HUES6 (cell line): ENCODE measurements around the gene DPH5.
"Not testable (repeated sequence)": the region's sequence is repeated elsewhere in the genome, so short reads cannot be mapped to it uniquely, and the experiment has no call there.

Source experiments
- H3K27ac ChIP-seq: 2 replicates; pipeline ENCODE4 v1.7.0; 2013; ENCODE audit warnings: low read depth, mild to moderate bottlenecking, low read length, inconsistent platforms
- H3K27me3 ChIP-seq: 2 replicates; pipeline ENCODE4 v1.6.1; 2013; ENCODE audit warnings: low read length; ENCODE audit not compliant: control insufficient read depth, insufficient read depth
- H3K36me3 ChIP-seq: 2 replicates; pipeline ENCODE4 v1.6.1; 2013; ENCODE audit warnings: low read length; ENCODE audit not compliant: control insufficient read depth, insufficient read depth
- H3K4me1 ChIP-seq: 2 replicates; pipeline ENCODE4 v1.6.1; 2013; ENCODE audit warnings: low read length; ENCODE audit not compliant: control insufficient read depth, insufficient read depth
- H3K4me3 ChIP-seq: 2 replicates; pipeline ENCODE4 v1.5.1; 2013; ENCODE audit warnings: low read depth, low read length
- H3K9ac ChIP-seq: one replicate; pipeline ENCODE4 v1.6.1; 2013; ENCODE audit warnings: mild to moderate bottlenecking, low read length
- H3K9me3 ChIP-seq: 2 replicates; pipeline ENCODE4 v1.6.1; 2013; ENCODE audit warnings: low read depth, low read length; ENCODE audit not compliant: control insufficient read depth, insufficient read depth

Gene DPH5

GRCh38 chr1:100953960-100954730 lies 71.4 kb downstream of the DPH5 start:
- no peak overlapping the region for H3K4me3 ChIP-seq
- H3K27ac ChIP-seq = no peak overlapping the region
- H3K27me3 ChIP-seq = no peaks in the 10 kb centered on the region
- no peaks in the 10 kb centered on the region for H3K9me3 ChIP-seq
- H3K4me1 ChIP-seq = peaks cover 53% of the 10 kb centered on the region
- peaks cover 7% of the 10 kb centered on the region; the same call in 1 of the 2 replicates for H3K36me3 ChIP-seq
- no peak overlapping the region for H3K9ac ChIP-seq

GRCh38 chr1:100952970-100953369 lies 72.6 kb downstream of the DPH5 start:
- peaks cover 61% of the 10 kb centered on the region for H3K4me1 ChIP-seq

GRCh38 chr1:100952104-100952745 lies 73.4 kb downstream of the DPH5 start:
- Histone ChIP-seq H3K9ac (no peak overlapping the region), H3K36me3 (peaks cover 7% of the 10 kb centered on the region; the same call in 1 of the 2 replicates), H3K4me1 (peaks cover 61% of the 10 kb centered on the region), H3K4me3 (no peak overlapping the region), H3K27ac (no peak overlapping the region; the same call in 1 of the 2 replicates), H3K27me3 (no peaks in the 10 kb centered on the region), H3K9me3 (no peaks in the 10 kb centered on the region)

More at GRCh38 chr1:100952970-100953369, 72.6 kb downstream of the DPH5 start:
- H3K36me3 ChIP-seq, H3K4me3 ChIP-seq, H3K9me3 ChIP-seq, H3K9ac ChIP-seq, H3K27ac ChIP-seq, H3K27me3 ChIP-seq: not testable (repeated sequence)

- H3K9ac ChIP-seq = no peak overlapping the region
- H3K36me3 ChIP-seq = peaks cover 7% of the 10 kb centered on the region; the same call in 1 of the 2 replicates
- H3K4me1 ChIP-seq = peaks cover 61% of the 10 kb centered on the region
- H3K4me3 ChIP-seq = no peak overlapping the region
- no peaks in the 10 kb centered on the region for H3K9me3 ChIP-seq
- H3K27ac ChIP-seq = no peak overlapping the region
- H3K27me3 ChIP-seq = no peaks in the 10 kb centered on the region
Measured at GRCh38 chr1:100950781-100951180, 74.8 kb downstream of the DPH5 start.

- Histone ChIP-seq H3K27ac (no peak overlapping the region), H3K27me3 (no peaks in the 10 kb centered on the region), H3K36me3 (peaks cover 7% of the 10 kb centered on the region; the same call in 1 of the 2 replicates), H3K4me3 (no peak overlapping the region), H3K4me1 (peaks cover 59% of the 10 kb centered on the region), H3K9me3 (no peaks in the 10 kb centered on the region), H3K9ac (no peak overlapping the region)
Measured at GRCh38 chr1:100950337-100950736, 75.2 kb downstream of the DPH5 start.

GRCh38 chr1:100949515-100950158 lies 75.9 kb downstream of the DPH5 start:
- not testable (repeated sequence) for H3K36me3 ChIP-seq, H3K27me3 ChIP-seq, H3K9me3 ChIP-seq
- Histone ChIP-seq H3K4me1 (peaks cover 57% of the 10 kb centered on the region), H3K4me3 (peak overlapping the region; percentile 48), H3K9ac (peak overlapping the region; percentile 49), H3K27ac (0 out of 2 replicates have a peak overlapping the region, but pooled peaks have one; percentile 54)

GRCh38 chr1:100948721-100949405 lies 76.7 kb downstream of the DPH5 start:
- not testable (repeated sequence) for H3K9me3 ChIP-seq, H3K27me3 ChIP-seq, H3K9ac ChIP-seq, H3K36me3 ChIP-seq
- H3K4me1 ChIP-seq = peaks cover 50% of the 10 kb centered on the region
- H3K4me3 ChIP-seq = peak overlapping the region; percentile 48; the same call in 1 of the 2 replicates
- H3K27ac ChIP-seq = 0 out of 2 replicates have a peak overlapping the region, but pooled peaks have one; percentile 54

- H3K27me3 ChIP-seq, H3K9me3 ChIP-seq, H3K4me3 ChIP-seq, H3K9ac ChIP-seq, H3K27ac ChIP-seq: not testable (repeated sequence)
- Histone ChIP-seq H3K4me1 (peaks cover 40% of the 10 kb centered on the region), H3K36me3 (peaks cover 15% of the 10 kb centered on the region)
Measured at GRCh38 chr1:100947816-100948215, 77.8 kb downstream of the DPH5 start.

- H3K27ac ChIP-seq, H3K9me3 ChIP-seq, H3K27me3 ChIP-seq, H3K9ac ChIP-seq, H3K4me3 ChIP-seq: not testable (repeated sequence)
- H3K4me1 ChIP-seq = peaks cover 27% of the 10 kb centered on the region
- peaks cover 18% of the 10 kb centered on the region for H3K36me3 ChIP-seq
Measured at GRCh38 chr1:100946064-100946463, 79.5 kb downstream of the DPH5 start.

GRCh38 chr1:100943533-100943932 lies 82.1 kb downstream of the DPH5 start:
- H3K36me3 ChIP-seq = peaks cover 26% of the 10 kb centered on the region
- no peak overlapping the region for H3K9ac ChIP-seq
- no peaks in the 10 kb centered on the region for H3K9me3 ChIP-seq
- no peak overlapping the region for H3K4me3 ChIP-seq
- 0 out of 2 replicates have a peak, but pooled peaks cover 2% of the 10 kb centered on the region for H3K4me1 ChIP-seq
- H3K27ac ChIP-seq = no peak overlapping the region
- H3K27me3 ChIP-seq = no peaks in the 10 kb centered on the region
